CD4-positive, alpha-beta T cell (primary cell): ENCODE results near the gene INPP4A. TPM values are rescaled to one million over a fixed set of nuclear protein-coding genes. Genes with fewer than 3 reads are reported as not detected.

Experiments used
- ATAC-seq: fragments of 200-7000 bp; cut with Tn5 transposase; one replicate; pipeline ENCODE4 v1.10.0; 2022; ENCODE audit warnings: mild to moderate bottlenecking; ENCODE audit not compliant: poor library complexity
- CTCF ChIA-PET: fragments of 350-600 bp; sonication (Branson Sonifier 250); formaldehyde crosslinking; loops from one replicate; lab custom pipeline; 2021; ENCODE audit warnings: antibody characterized with exemption, inconsistent platforms; lab: Charles Lee
- POLR2A ChIA-PET: fragments of 350-600 bp; sonication (Branson Sonifier 250); formaldehyde crosslinking; loops from one replicate; lab custom pipeline; 2021; ENCODE audit warnings: antibody characterized with exemption, inconsistent platforms; lab: Charles Lee
- DNase-seq, 14 experiments: peaks; one replicate each; pipeline ENCODE4 v3.0.0-alpha.2; 2013 to 2020; ENCODE audit warnings: mixed read lengths in 2 of 14
- H3K27ac ChIP-seq, 2 donors: one replicate each; pipeline versions ENCODE4 v1.5.1 to v1.7.0; 2013; ENCODE audit warnings: low read length in 2 of 2, low read depth in 1 of 2, mild to moderate bottlenecking in 1 of 2
- H3K27me3 ChIP-seq, 2 experiments: 1 replicate in 1 of 2; 2 replicates in 1 of 2; pipeline versions ENCODE4 v1.6.1 to v1.7.0; 2013; ENCODE audit warnings: low read length in 2 of 2, control low read depth in 1 of 2, mild to moderate bottlenecking in 1 of 2, moderate library complexity in 1 of 2; ENCODE audit not compliant: insufficient read depth in 2 of 2, control insufficient read depth in 1 of 2
- H3K36me3 ChIP-seq: one replicate; pipeline ENCODE4 v1.6.1; 2013; ENCODE audit warnings: low read length, control low read depth; ENCODE audit not compliant: insufficient read depth
- H3K4me1 ChIP-seq: one replicate; pipeline ENCODE4 v1.6.1; 2013; ENCODE audit warnings: low read length, control low read depth; ENCODE audit not compliant: insufficient read depth
- H3K4me3 ChIP-seq: one replicate; pipeline ENCODE4 v1.5.1; 2013; ENCODE audit warnings: mild to moderate bottlenecking, low read length, moderate library complexity
- H3K9me3 ChIP-seq, 2 experiments: 1 replicate in 1 of 2; 2 replicates in 1 of 2; pipeline versions ENCODE4 v1.6.1 to v1.7.0; 2013; ENCODE audit warnings: low read length in 2 of 2, mild to moderate bottlenecking in 2 of 2, control low read depth in 1 of 2, moderate library complexity in 1 of 2; ENCODE audit not compliant: control insufficient read depth in 1 of 2, insufficient read depth in 1 of 2
- H3K27ac Mint-ChIP-seq: one replicate; pipeline ENCODE4 v1.8.0; 2020; ENCODE audit warnings: mixed read lengths
- H3K27me3 Mint-ChIP-seq: one replicate; pipeline ENCODE4 v1.8.0; 2021; ENCODE audit warnings: mixed read lengths
- H3K36me3 Mint-ChIP-seq: one replicate; pipeline ENCODE4 v1.8.0; 2021; ENCODE audit warnings: low read depth, mixed read lengths
- H3K4me1 Mint-ChIP-seq: one replicate; pipeline ENCODE4 v1.8.0; 2021; ENCODE audit warnings: low read depth, mixed read lengths
- H3K4me3 Mint-ChIP-seq: one replicate; pipeline ENCODE4 v1.8.0; 2020; ENCODE audit warnings: mild to moderate bottlenecking, mixed read lengths
- H3K9me3 Mint-ChIP-seq: one replicate; pipeline ENCODE4 v1.8.0; 2020; ENCODE audit warnings: mixed read lengths
- CTCF ChIP-seq: fragments of 200-600 bp; IDR thresholded peaks from one replicate; pipeline ENCODE4 v1.8.0; 2022; ENCODE audit warnings: antibody characterized with exemption, mild to moderate bottlenecking
- intact Hi-C, 2 experiments: fragments of 100-400 bp; cut with DNase I in 1 of 2; cut with micrococcal nuclease in 1 of 2; formaldehyde crosslinking; loops; one replicate each; pipeline versions ENCODE4 v1.15.1 to v1.9.0; 2023 to 2025; cut with DNase I, micrococcal nuclease
- total RNA-seq, 174 experiments: library from RNA in 2 of 174; stranded (reverse) in 2 of 174; gene quantifications; one replicate each; pipeline ENCODE4 v1.2.3 and lab custom pipeline; 2021 to 2026

Gene INPP4A
- total RNA-seq, 2 experiments from 2014 or later = 86.4 to 89.2 TPM

GRCh38 chr2:98555696-98556095 is 111.0 kb downstream of the INPP4A start:
- H3K36me3 ChIP-seq = peaks cover 93% of the 10 kb centered on the region
- no peak overlapping the region for H3K27ac ChIP-seq
- H3K27ac Mint-ChIP-seq = peak overlapping the region; percentile 66
- H3K4me3 Mint-ChIP-seq = no peak overlapping the region
- CTCF ChIA-PET = no interaction called here
- H3K9me3 Mint-ChIP-seq = no peaks in the 10 kb centered on the region
- intact Hi-C loops = no loop called here
- no peak for TF ChIP-seq CTCF
- H3K27me3 ChIP-seq = no peaks in the 10 kb centered on the region
- no peaks in the 10 kb centered on the region for H3K27me3 Mint-ChIP-seq
- H3K4me3 ChIP-seq = no peak overlapping the region
- DNase-seq = no peak
- peaks cover 25% of the 10 kb centered on the region for H3K4me1 ChIP-seq
- no peaks in the 10 kb centered on the region for H3K9me3 ChIP-seq
- POLR2A ChIA-PET = no interaction called here
- H3K4me1 Mint-ChIP-seq = peaks cover 59% of the 10 kb centered on the region
- H3K36me3 Mint-ChIP-seq = peaks cover 95% of the 10 kb centered on the region
- ATAC-seq = no peak

GRCh38 chr2:98556344-98557033 is 111.8 kb downstream of the INPP4A start:
- no peak overlapping the region for H3K27ac ChIP-seq
- Mint-ChIP-seq H3K4me1 (peaks cover 52% of the 10 kb centered on the region), H3K27me3 (no peaks in the 10 kb centered on the region), H3K9me3 (no peaks in the 10 kb centered on the region), H3K27ac (peak overlapping the region; percentile 66), H3K4me3 (no peak overlapping the region), H3K36me3 (peaks cover 95% of the 10 kb centered on the region)
- POLR2A ChIA-PET = interaction anchor here (0.6 to 1.4 kb wide), 2 partner anchors 18 to 93 kb away, joined by 3 read pairs; no protein-coding TSS in a partner anchor
- DNase-seq (peak in 1 of 14 experiments; percentile 29), ATAC-seq (peak; percentile 49)
- H3K27me3 ChIP-seq = no peaks in the 10 kb centered on the region
- peaks cover 19% of the 10 kb centered on the region for H3K4me1 ChIP-seq
- H3K4me3 ChIP-seq = no peak overlapping the region
- intact Hi-C loops = no loop called here
- CTCF ChIA-PET = interaction anchor here (1.2 kb wide), 1 partner anchor 12 kb away, joined by 4 read pairs; no protein-coding TSS in a partner anchor
- peaks cover 95% of the 10 kb centered on the region for H3K36me3 ChIP-seq
- H3K9me3 ChIP-seq = no peaks in the 10 kb centered on the region
- no peak for TF ChIP-seq CTCF

- H3K36me3 ChIP-seq = peaks cover 95% of the 10 kb centered on the region
- TF ChIP-seq CTCF = no peak
- no peaks in the 10 kb centered on the region for H3K27me3 Mint-ChIP-seq
- ChIA-PET CTCF (no interaction called here), POLR2A (interaction anchor here (1.0 to 1.5 kb wide), 2 partner anchors 10 to 20 kb away, joined by 3 read pairs; no protein-coding TSS in a partner anchor)
- no peak for ATAC-seq
- H3K27ac ChIP-seq = no peak overlapping the region
- no peak for DNase-seq
- peaks cover 19% of the 10 kb centered on the region for H3K4me1 ChIP-seq
- H3K36me3 Mint-ChIP-seq = peaks cover 88% of the 10 kb centered on the region
- H3K4me3 ChIP-seq = no peak overlapping the region
- H3K27me3 ChIP-seq = no peaks in the 10 kb centered on the region
- no peaks in the 10 kb centered on the region for H3K9me3 Mint-ChIP-seq
- H3K27ac Mint-ChIP-seq = peak overlapping the region; percentile 83
- H3K4me3 Mint-ChIP-seq = no peak overlapping the region
- peaks cover 40% of the 10 kb centered on the region for H3K4me1 Mint-ChIP-seq
- intact Hi-C loops = no loop called here
- no peaks in the 10 kb centered on the region for H3K9me3 ChIP-seq
These were observed 114.3 kb downstream of the INPP4A start for GRCh38 chr2:98558852-98559530.
